Measurements from ENCODE around the gene SAMD10.

SAMD10 gene

GRCh38 chr20:63955281-63955826, 24.1 kb downstream of the SAMD10 start:
- DNase-seq = no peak

GRCh38 chr20:63953764-63954429, 25.5 kb downstream of the SAMD10 start:
- DNase-seq = no peak

- DNase-seq = no peak
Measured at GRCh38 chr20:63952769-63953168, 26.7 kb downstream of the SAMD10 start.

- no peak for DNase-seq
Measured at GRCh38 chr20:63952210-63952535, 27.3 kb downstream of the SAMD10 start.

- no peak for DNase-seq
Measured at GRCh38 chr20:63951398-63952209, 27.8 kb downstream of the SAMD10 start.

- no peak for DNase-seq
Measured at GRCh38 chr20:63950701-63951397, 28.6 kb downstream of the SAMD10 start.

GRCh38 chr20:63947638-63948456, 31.6 kb downstream of the SAMD10 start:
- no peak for DNase-seq

GRCh38 chr20:63946986-63947637, 32.3 kb downstream of the SAMD10 start:
- no peak for DNase-seq

- DNase-seq = no peak
Measured at GRCh38 chr20:63945921-63946920, 33.2 kb downstream of the SAMD10 start.

- no peak for DNase-seq
Measured at GRCh38 chr20:63945031-63945658, 34.3 kb downstream of the SAMD10 start.

GRCh38 chr20:63944078-63944941, 35.1 kb downstream of the SAMD10 start:
- no peak for DNase-seq

- DNase-seq = no peak
Measured at GRCh38 chr20:63943808-63944077, 35.7 kb downstream of the SAMD10 start.

GRCh38 chr20:63942969-63943807, 36.3 kb downstream of the SAMD10 start:
- DNase-seq = no peak

- no peak for DNase-seq
Measured at GRCh38 chr20:63942250-63942951, 37.0 kb downstream of the SAMD10 start.

- no peak for DNase-seq
Measured at GRCh38 chr20:63941282-63942081, 38.0 kb downstream of the SAMD10 start.

GRCh38 chr20:63940472-63941266, 38.8 kb downstream of the SAMD10 start:
- no peak for DNase-seq
